Upper lobe of left lung (tissue), 4 donors: Measurements from ENCODE around the gene LGR5.
"Not testable (repeated sequence)": the region's sequence is repeated elsewhere in the genome, so short reads cannot be mapped to it uniquely, and the experiment has no call there.

Source experiments
- EP300 ChIP-seq, 4 donors: sonication (generic); formaldehyde crosslinking; IDR thresholded peaks; one replicate each; pipeline ENCODE4 v1.5.1; 2017; ENCODE audit warnings: antibody characterized with exemption in 4 of 4, control low read depth in 2 of 4
- POLR2A ChIP-seq, 4 donors: fragments of 450-650 bp; IDR thresholded peaks; one replicate each; pipeline ENCODE4 v1.5.1; 2016 to 2017; ENCODE audit warnings: antibody characterized with exemption in 4 of 4, mild to moderate bottlenecking in 2 of 4
- TF ChIP-seq, protein P1 (sequence below), 6 experiments: fragments of 450-650 bp in 4 of 6; fragments of 200-600 bp in 2 of 6; sonication (generic) in 2 of 6; IDR thresholded peaks; one replicate each; pipeline ENCODE4 v1.5.1; 2016 to 2019; ENCODE audit warnings: antibody characterized with exemption in 6 of 6

DNA sequence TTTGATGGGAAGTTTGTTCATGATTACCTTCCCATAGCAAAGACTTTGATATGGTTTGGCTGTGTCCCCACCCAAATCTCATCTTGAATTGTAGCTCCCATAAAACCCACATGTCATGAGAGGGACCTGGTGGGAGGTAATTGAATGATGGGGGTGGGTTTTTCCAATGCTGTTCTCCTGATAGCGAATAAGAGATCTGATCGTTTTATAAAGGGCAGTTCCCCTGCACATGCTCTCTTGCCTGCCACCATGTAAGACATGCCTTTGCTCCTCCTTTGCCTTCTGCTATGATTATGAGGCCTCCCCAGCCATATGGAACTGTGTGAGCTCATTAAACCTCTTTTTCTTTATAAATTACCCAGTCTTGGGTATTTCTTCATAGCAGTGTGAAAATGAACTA, 51.2 kb downstream of the LGR5 start:
- TF ChIP-seq, protein P1, sequence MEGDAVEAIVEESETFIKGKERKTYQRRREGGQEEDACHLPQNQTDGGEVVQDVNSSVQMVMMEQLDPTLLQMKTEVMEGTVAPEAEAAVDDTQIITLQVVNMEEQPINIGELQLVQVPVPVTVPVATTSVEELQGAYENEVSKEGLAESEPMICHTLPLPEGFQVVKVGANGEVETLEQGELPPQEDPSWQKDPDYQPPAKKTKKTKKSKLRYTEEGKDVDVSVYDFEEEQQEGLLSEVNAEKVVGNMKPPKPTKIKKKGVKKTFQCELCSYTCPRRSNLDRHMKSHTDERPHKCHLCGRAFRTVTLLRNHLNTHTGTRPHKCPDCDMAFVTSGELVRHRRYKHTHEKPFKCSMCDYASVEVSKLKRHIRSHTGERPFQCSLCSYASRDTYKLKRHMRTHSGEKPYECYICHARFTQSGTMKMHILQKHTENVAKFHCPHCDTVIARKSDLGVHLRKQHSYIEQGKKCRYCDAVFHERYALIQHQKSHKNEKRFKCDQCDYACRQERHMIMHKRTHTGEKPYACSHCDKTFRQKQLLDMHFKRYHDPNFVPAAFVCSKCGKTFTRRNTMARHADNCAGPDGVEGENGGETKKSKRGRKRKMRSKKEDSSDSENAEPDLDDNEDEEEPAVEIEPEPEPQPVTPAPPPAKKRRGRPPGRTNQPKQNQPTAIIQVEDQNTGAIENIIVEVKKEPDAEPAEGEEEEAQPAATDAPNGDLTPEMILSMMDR (IDR thresholded peaks at IDR 0.05) = not testable (repeated sequence)
- not testable (repeated sequence) for TF ChIP-seq POLR2A, EP300 (IDR thresholded peaks at IDR 0.05)
